IPS DF 6.9 (cell line): ENCODE measurements around the gene CTU2.

ENCODE experiments used
- DNase-seq: peaks from one replicate; pipeline ENCODE4 v3.0.0-alpha.2; 2013; ENCODE audit warnings: low read depth, low spot score
- H3K27ac ChIP-seq: one replicate; pipeline ENCODE4 v1.5.1; 2013; ENCODE audit warnings: low read length, control low read depth
- H3K27me3 ChIP-seq: 2 replicates; pipeline ENCODE4 v1.6.1; 2013; ENCODE audit warnings: mild to moderate bottlenecking, low read length; ENCODE audit not compliant: control insufficient read depth, insufficient read depth
- H3K36me3 ChIP-seq: 2 replicates; pipeline ENCODE4 v1.6.1; 2013; ENCODE audit warnings: low read length; ENCODE audit not compliant: control insufficient read depth, insufficient read depth
- H3K4me1 ChIP-seq: 2 replicates; pipeline ENCODE4 v1.6.1; 2013; ENCODE audit warnings: low read length; ENCODE audit not compliant: control insufficient read depth, insufficient read depth
- H3K4me3 ChIP-seq: 2 replicates; pipeline ENCODE4 v1.5.1; 2013; ENCODE audit warnings: mild to moderate bottlenecking, low read length
- H3K9me3 ChIP-seq: 2 replicates; pipeline ENCODE4 v1.6.1; 2013; ENCODE audit warnings: low read length, inconsistent platforms; ENCODE audit not compliant: control insufficient read depth, insufficient read depth
- WGBS: extraction: QIAGEN DNeasy Blood & Tissue Kit; methylation state at CpG from one replicate; pipeline ENCODE4 v1.1.7; 2013; ENCODE audit warnings: mixed read lengths, missing lambda C conversion rate; ENCODE audit not compliant: insufficient read length, insufficient coverage; 5-methylcytosine and 5-hydroxymethylcytosine counted together

Gene CTU2

GRCh38 chr16:88703486-88704309, 2.6 kb upstream of the CTU2 start:
- no peaks in the 10 kb centered on the region for H3K27me3 ChIP-seq
- H3K36me3 ChIP-seq: peaks cover 5% of the 10 kb centered on the region; the same call in 1 of the 2 replicates
- H3K27ac ChIP-seq: no peak overlapping the region
- DNase-seq: no peak
- no peaks in the 10 kb centered on the region; the same call in 1 of the 2 replicates for H3K4me1 ChIP-seq
- H3K4me3 ChIP-seq: no peak overlapping the region
- no peaks in the 10 kb centered on the region for H3K9me3 ChIP-seq
- no CpG with 5 or more reads among the region's 26 CpGs for WGBS

DNA sequence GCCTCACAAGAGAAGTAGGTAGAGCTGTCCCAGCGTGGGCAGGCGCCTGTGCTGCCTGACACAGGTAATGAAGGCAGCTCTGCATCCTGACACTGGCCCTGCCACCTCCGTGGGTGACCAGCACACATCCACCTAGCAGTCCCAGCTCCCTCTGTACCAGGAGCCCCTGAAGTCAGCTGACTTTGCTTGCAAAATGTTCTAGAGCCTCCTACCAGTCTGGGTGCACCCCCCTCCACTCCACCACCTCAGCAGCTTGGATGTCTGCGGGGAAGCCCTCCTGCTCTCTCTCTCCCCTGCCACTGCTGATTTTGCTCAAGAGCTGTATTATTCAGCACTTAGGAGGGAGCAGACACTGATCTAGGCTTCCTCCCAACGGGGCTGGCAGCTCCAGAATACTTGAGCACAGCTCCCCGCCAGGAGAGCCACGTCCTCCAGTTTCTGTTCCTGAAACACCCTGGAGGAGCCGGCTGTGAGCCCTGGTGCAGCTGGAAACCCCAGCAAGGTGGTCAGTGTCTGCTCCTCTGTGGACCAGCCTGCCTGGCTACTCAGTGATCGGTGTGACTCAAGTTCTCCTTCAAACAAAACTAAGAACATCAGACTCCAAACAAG, 1.1 kb upstream of the CTU2 start:
- Histone ChIP-seq H3K9me3 (no peaks in the 10 kb centered on the region), H3K4me1 (no peaks in the 10 kb centered on the region; the same call in 1 of the 2 replicates), H3K27me3 (no peaks in the 10 kb centered on the region), H3K36me3 (peaks cover 4% of the 10 kb centered on the region; the same call in 1 of the 2 replicates), H3K4me3 (peak overlapping the region; percentile 82; the same call in 1 of the 2 replicates), H3K27ac (no peak overlapping the region)
- no peak for DNase-seq
- WGBS: no CpG with 5 or more reads among the region's 9 CpGs

- H3K4me1 ChIP-seq: no peaks in the 10 kb centered on the region; the same call in 1 of the 2 replicates
- no peaks in the 10 kb centered on the region for H3K27me3 ChIP-seq
- DNase-seq: no peak
- WGBS: no CpG with 5 or more reads among the region's 57 CpGs
- peak overlapping the region; percentile 82 for H3K4me3 ChIP-seq
- no peaks in the 10 kb centered on the region for H3K9me3 ChIP-seq
- H3K36me3 ChIP-seq: no peaks in the 10 kb centered on the region; the same call in 1 of the 2 replicates
- no peak overlapping the region for H3K27ac ChIP-seq
Observed at GRCh38 chr16:88705801-88706228, 488 bp upstream of the CTU2 start.

GRCh38 chr16:88706965-88707826, 893 bp downstream of the CTU2 start:
- no CpG with 5 or more reads among the region's 17 CpGs for WGBS
- Histone ChIP-seq H3K9me3 (no peaks in the 10 kb centered on the region), H3K36me3 (no peaks in the 10 kb centered on the region), H3K4me1 (no peaks in the 10 kb centered on the region; the same call in 1 of the 2 replicates), H3K27ac (no peak overlapping the region), H3K27me3 (no peaks in the 10 kb centered on the region), H3K4me3 (peak overlapping the region; percentile 82; the same call in 1 of the 2 replicates)
- DNase-seq: no peak

- no peak overlapping the region for H3K4me3 ChIP-seq
- H3K4me1 ChIP-seq: no peaks in the 10 kb centered on the region; the same call in 1 of the 2 replicates
- no peak for DNase-seq
- H3K27ac ChIP-seq: no peak overlapping the region
- H3K9me3 ChIP-seq: no peaks in the 10 kb centered on the region
- WGBS: no CpG with 5 or more reads among the region's 16 CpGs
- no peaks in the 10 kb centered on the region for H3K27me3 ChIP-seq
- peaks cover 13% of the 10 kb centered on the region for H3K36me3 ChIP-seq
Observed at GRCh38 chr16:88710556-88710955, 4.3 kb downstream of the CTU2 start.

GRCh38 chr16:88711750-88712340, 5.5 kb downstream of the CTU2 start:
- no peak overlapping the region for H3K27ac ChIP-seq
- H3K36me3 ChIP-seq: peaks cover 22% of the 10 kb centered on the region

GRCh38 chr16:88712362-88712979, 6.2 kb downstream of the CTU2 start:
- Histone ChIP-seq H3K9me3 (no peaks in the 10 kb centered on the region), H3K27me3 (no peaks in the 10 kb centered on the region), H3K36me3 (peaks cover 25% of the 10 kb centered on the region), H3K27ac (no peak overlapping the region), H3K4me1 (no peaks in the 10 kb centered on the region; the same call in 1 of the 2 replicates), H3K4me3 (no peak overlapping the region)
- DNase-seq: no peak
- WGBS: no CpG with 5 or more reads among the region's 25 CpGs

More at GRCh38 chr16:88711750-88712340, 5.5 kb downstream of the CTU2 start:
- no peaks in the 10 kb centered on the region for H3K9me3 ChIP-seq
- no peaks in the 10 kb centered on the region; the same call in 1 of the 2 replicates for H3K4me1 ChIP-seq
- H3K27me3 ChIP-seq: no peaks in the 10 kb centered on the region
- DNase-seq: no peak
- no CpG with 5 or more reads among the region's 18 CpGs for WGBS
- H3K4me3 ChIP-seq: no peak overlapping the region

- DNase-seq: no peak
- Histone ChIP-seq H3K4me3 (no peak overlapping the region), H3K9me3 (no peaks in the 10 kb centered on the region), H3K27me3 (no peaks in the 10 kb centered on the region), H3K4me1 (no peaks in the 10 kb centered on the region; the same call in 1 of the 2 replicates), H3K27ac (no peak overlapping the region), H3K36me3 (peaks cover 25% of the 10 kb centered on the region)
- no CpG with 5 or more reads among the region's 15 CpGs for WGBS
Observed at GRCh38 chr16:88713054-88713453, 6.8 kb downstream of the CTU2 start.

- Histone ChIP-seq H3K36me3 (peaks cover 25% of the 10 kb centered on the region), H3K27me3 (no peaks in the 10 kb centered on the region), H3K4me3 (no peak overlapping the region), H3K9me3 (no peaks in the 10 kb centered on the region), H3K4me1 (no peaks in the 10 kb centered on the region; the same call in 1 of the 2 replicates), H3K27ac (no peak overlapping the region)
- DNase-seq: no peak
- no CpG with 5 or more reads among the region's 30 CpGs for WGBS
Observed at GRCh38 chr16:88713568-88714419, 7.5 kb downstream of the CTU2 start.
